SKM-1 treated with dmso at 0.1 percent for 144 hours (cell line): ENCODE results near the gene YEATS2.
A peak's percentile ranks its signal among the peaks of the same experiment; 100 is the strongest.

Experiments
- DNase-seq: peaks from one replicate; lab custom pipeline; 2025; ENCODE audit not compliant: unreplicated experiment; lab: John Stamatoyannopoulos, UW

Gene YEATS2

DNA sequence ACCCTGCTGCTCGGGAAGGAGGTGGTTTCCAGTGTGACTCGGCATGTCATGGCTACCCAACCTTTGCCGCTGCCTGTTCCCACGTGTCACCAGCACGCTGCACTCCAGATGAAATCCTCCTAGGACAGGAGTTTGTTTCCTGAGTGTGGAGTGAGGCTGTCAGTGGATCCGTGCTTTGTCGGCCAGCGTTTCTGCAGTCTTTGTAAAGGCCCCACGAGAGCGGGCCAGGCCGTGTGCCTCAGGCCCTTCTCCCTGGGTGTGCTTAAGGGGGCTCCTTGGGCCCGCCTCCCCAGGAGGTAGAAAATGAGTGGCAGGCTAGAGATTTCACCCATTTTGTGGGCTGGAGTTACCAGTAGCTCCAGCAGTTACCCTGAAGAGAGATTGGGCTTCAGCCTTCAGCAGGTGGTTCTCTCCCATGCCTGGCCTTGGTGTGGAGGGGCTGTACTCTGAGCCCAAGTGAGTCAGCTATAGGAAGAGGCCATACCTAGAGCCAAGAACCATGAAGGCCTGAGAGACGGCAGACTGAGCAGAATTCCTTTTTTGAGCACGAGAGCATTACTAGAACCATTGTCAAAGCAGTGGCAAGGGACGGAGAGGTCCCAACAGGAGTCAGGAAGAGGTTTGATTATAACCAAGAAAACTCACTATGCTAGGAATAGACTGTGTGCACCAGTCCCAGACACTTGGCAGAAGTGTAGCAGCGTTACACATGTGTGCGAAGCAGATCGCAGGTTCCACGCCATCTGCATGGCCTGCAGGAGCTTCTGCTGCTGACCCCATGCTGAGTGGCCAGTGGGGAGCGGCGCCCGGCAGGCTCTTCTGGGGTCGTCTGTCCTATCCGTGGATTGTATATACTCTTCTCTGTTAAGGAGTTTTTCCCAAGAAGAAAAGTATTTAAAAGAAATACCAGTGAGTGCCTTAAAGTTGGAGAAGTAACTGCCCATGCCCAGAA lies 113.3 kb downstream of the YEATS2 start:
- DNase-seq, result no peak

DNA sequence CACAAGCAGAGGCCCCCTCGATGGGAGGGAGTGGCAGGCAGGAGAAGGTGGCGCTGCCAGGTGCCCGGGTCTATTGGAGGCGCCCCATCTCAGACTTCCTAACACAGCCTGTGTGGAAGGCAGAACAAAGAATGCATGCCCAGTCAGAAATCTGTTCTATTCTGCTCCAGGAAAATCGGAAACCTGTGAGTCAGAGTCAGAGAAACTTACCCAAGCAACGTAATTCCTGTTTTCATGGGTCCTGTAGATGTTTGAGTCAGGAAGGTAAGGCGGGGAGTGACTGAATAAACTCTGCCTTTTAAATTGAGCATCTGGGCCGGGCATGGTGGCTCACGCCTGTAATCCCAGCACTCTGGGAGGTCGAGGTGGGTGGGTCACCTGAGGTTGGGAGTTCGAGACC lies 114.0 kb downstream of the YEATS2 start:
- DNase-seq, result no peak

DNA sequence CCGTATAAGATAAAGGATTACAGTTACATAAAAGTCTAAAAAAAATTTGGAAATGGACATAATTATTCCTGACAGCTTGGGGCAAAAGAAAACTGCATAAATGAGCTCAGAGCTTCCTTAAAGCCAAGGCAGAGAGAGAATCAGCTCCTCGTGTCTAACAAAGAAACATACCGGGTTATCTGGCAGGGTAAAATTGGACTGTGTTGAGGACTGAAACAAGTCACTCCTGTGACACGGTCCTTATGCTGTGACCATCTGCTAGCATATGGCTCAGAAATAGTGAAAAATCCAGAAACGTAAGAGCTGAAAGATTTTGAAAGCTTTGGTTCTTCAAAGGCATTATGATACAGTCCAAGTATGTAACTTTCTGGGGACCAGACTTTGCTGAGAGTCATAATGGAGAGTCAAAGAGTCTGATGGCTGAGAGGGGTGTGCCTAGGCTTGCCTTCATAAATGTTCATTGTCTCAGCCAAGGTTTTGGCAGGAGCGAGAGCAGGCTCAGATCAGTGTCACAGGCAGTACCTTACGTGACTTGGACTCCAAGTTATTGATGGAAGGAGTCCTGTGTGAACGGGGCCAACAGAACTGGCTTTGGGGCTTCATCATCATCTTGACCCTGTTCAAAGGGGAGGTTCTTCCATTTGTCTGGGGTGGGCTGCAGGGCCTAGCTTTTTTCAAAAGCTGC lies 115.3 kb downstream of the YEATS2 start:
- no peak for DNase-seq

DNA sequence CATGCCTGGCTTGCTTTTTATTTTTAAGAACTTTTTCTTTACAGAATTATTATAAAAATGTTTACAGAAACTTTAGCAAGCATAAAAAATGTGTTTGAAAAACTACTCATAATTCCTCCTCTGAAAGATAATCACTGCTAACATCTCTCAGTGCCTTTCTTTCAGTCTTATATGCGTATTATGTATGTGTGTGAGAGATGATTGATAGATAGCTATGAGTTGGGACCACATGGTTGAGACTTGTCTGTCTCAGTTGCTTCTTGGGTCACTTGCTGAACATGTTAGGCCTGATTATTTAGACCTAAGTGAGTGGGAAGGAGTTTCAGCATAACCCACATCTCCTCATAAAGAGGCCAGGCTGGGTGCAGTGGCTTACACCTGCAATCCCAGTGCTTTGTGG lies 116.6 kb downstream of the YEATS2 start:
- DNase-seq, result no peak

DNA sequence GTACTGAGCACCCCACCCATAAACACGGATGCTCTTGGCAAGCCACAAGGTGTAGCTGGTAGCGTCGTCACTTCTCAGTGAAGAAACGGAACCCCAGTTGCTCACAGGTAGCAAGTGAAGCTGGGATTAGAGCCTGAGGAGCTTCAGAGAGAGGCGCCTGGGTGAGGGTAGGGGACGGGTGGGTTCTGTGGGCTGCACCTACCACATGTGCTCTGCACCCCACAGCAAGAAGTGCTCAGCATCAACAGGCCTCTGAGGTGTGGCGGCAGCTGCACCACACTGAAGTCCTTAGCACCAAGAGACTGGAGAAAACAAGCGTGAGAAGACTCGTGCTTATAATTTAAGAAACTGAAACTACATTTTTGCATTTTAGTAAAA lies 118.0 kb downstream of the YEATS2 start:
- DNase-seq, result no peak

DNA sequence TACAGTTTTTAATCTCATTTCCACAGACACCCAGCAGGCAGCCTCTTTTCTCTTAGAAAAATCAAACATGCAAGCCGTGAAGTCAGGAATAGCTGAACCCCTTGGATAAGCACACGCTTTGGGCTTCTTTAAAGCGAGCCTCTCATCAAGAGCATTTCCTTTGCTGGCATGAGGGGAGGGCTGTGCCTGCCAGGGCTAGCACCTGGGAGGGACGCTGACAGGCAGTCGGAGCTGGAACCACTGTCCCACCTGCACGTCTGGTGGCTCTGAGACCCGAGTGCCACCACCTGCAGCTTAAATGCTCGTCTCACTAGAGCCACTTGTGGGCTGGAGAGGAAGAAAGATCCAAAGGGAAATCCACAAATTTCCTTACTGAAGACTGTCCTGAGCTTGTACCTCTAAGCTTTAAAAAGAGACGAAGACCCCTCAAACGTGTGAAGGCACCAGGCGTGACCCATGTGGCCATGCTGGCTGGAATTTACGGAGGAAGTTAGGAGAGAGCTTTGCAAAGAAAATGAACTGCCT lies 118.4 kb downstream of the YEATS2 start:
- no peak for DNase-seq

DNA sequence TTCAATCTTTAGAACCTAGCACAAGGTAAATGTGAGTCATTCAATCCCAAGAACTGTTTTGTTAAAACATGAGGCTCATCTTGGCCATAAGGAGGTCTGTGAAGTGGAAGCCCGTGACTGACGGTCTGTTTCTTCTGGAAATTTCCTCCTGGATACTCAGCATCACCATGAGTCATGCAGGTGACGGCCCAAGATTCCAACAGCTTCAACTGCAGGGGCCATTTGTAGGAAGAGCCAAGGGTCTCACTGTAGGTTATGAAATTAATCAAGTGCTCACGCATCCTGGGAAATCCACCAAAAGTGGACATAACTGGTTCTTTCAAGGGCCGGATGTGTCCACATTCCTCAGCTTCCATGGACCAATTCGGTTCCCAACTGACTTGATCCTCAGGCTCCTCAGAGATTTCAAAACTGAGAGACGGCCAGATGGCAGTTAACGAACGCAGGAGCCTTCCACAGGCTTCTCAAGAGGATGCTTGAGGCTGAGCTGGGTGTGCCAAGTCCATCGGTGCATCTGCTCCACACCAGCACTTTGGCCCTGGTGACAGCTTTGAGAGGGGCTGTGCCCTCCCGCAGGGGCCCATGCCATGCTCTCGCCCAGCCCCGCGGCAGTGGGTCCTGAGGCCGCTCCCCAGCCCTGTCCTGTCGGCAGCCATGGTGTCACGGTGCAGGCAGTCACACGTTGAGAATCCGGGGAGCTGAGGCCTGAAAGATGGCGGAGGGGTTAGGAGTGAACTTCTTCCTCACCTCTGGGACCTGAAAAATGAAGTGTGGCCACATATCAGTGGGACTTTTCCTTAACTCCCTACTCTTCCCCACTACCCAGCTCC lies 119.3 kb downstream of the YEATS2 start:
- DNase-seq, result no peak

DNA sequence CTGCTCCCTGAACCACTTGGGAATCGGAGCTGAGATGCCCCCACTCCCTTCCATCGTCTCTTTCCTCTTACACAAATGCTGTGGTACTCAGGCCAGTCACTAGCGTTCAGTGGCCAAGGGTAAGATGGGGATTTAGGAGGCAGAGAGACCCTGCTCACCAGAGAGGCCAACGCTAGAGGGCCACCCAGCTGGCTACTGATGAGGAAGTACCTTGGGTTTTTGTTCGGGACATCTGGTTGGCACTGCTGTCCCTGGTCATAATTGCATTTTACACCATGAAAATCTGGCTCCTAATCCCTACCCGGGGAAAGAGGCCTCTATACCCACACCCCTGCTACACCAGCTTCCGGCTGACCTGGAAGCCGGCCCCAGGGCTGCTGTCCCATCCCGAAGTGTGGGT lies 120.0 kb downstream of the YEATS2 start:
- DNase-seq, result no peak

DNA sequence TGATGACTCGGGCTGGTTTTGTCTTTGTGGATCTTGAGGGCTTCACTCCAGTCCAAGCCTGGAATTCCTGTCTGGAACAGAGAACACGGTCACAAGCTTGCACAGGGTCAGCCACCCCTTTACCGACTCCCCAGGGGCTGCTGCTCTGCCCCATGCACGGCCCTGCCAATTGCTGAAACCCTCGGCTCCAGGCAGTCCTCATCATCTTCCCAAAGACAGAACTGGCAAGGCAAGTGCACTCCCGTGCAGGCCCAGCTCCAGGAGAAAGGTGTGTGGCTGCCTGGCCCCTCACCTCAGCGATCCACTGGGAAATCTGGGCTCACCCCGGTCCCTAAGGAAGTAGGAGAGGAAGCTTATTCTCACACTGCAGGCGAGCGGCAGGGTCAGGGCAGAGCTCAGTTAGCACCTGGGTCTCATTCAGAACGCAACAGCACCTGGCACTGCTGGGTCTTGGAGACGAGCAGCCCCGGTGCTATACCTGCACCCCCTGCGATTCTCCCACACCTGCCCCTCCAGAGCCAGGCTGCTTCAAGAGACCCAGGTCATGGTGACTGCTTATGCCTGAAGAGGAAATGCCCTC lies 120.5 kb downstream of the YEATS2 start:
- no peak for DNase-seq

DNA sequence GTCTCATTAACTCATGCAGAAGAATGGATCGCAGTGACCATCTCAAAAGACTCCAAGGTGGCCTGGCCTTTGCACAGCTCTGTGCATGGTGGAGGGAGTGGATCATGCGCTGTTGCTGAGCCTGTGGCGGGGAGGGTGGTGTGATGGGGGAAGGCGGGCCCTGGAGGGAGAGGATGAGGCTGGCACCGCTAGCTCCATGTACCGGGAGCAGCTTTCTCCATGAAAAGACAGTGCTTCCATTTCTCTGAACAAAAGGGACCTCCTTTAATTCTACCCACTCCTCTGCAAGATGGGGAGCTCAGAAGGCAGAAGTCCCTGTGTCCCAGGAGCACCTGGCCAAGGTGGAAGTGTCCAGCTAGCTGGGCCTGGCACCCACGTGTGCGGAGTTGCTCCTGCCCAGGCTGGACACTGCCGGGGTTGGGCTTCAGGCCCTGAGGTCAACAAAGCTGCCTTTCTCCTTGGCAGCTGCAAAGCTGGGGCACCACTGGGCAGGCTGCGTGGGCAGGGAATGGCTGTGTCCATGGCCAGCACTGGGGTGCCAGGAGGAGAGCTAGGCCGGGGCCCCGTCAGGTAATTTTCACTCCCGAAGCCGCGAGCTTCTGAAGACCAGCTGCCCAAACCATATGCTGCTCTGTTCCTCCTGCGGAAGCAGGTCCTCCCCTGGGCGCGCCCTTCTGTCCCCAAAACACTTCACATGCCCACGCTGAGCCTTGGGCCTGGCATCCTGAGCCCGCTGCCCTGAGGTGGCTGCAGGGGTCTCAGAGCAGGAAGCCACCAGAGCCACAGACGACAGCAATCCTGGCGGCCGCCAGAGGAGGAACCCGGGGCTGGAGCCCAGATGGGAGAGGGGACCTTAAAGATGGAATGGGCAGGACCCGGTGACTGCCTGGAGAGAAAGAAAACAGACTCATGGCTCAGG lies 121.4 kb downstream of the YEATS2 start:
- DNase-seq, result no peak

DNA sequence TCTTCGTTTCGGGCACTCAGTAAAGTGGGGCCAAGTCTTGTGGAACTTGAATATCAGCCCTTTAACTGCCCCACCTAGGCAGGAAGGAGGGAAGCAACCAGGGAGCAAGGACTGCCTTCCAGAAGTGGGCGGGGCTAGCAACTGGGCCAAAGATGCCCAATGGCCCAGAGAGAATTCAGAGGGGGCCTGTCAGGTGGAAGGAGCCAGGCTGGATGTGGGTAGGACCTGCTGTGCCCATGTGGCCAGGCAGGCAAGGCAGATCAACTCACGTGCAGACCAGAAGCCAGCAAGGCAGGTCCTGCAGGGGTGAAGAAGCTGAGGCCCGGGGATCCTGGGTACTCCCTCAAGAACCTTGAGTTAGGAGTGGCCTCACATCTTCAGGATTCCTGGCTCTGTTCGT lies 122.2 kb downstream of the YEATS2 start:
- DNase-seq, result no peak

DNA sequence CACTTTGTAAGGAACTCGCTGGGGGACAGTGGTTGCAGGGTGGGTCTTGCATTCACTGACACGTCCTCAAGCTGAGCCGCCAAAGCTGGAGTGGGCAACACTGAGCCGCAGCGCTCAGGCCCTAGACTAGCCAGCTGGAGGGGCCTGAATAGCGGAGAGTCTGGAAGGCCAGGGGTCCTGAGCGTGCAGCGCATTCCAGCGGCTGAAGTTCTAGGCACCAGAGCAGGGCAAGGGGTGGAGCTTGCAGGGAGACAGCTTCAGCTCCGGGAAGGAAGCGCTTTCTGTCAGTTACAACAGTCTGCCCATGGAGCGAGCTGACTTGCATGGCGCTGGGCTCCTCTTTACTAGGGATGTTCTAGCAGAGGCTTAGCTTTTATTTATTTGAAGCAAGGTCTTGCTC lies 125.0 kb downstream of the YEATS2 start:
- no peak for DNase-seq

DNA sequence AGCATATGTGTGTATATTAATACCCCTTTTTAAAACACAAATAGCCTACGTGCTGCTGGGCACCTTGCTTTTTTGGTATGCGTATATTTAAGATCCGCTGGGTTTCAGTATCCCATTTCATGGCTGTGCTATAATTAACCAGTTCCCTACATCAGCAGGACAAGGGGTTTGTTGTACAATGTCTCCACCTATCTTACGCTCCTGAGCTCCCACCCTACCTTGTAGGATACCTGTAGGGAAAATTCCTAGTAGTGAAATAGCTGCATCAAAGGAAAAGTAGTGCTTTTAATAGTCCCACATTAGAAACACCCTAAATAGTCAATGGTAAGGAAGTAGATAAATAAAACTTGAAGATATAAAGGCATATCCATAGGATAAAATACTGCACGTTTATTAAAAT lies 126.4 kb downstream of the YEATS2 start:
- no peak for DNase-seq

DNA sequence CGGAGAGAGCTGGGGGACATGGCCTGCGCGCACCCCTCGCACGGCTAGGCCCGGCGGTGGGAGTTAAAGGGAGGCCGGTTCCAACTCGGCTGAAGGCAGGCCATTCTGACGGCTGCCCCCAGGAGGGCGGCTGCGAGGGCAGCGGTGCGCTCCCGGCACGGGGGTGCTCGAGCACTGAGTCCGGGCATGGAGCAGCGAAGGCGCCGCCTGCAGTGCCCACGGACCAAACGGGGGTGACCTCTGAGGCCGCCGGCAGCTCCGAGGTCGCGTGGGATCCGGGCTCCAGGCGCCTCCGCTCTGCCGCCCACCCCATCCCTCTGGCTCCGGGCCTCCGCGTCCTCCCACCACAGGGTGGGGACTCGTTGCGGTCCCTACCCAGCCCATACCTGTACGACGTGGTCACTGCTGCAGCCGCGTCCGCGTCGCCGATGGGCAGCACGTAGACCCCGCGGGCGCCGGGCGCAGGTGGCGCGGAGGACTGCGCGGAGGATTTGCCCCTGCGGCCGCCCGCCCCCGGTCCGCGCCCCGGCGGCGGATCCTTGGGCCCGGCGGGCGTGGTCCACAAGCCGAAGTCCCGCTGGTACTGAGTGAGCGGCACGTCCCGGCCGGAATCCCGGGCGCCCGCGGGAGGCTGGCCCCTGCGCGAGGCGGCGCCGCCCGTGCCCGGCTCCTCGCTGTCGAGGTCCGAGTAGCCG lies 127.3 kb downstream of the YEATS2 start:
- no peak for DNase-seq

DNA sequence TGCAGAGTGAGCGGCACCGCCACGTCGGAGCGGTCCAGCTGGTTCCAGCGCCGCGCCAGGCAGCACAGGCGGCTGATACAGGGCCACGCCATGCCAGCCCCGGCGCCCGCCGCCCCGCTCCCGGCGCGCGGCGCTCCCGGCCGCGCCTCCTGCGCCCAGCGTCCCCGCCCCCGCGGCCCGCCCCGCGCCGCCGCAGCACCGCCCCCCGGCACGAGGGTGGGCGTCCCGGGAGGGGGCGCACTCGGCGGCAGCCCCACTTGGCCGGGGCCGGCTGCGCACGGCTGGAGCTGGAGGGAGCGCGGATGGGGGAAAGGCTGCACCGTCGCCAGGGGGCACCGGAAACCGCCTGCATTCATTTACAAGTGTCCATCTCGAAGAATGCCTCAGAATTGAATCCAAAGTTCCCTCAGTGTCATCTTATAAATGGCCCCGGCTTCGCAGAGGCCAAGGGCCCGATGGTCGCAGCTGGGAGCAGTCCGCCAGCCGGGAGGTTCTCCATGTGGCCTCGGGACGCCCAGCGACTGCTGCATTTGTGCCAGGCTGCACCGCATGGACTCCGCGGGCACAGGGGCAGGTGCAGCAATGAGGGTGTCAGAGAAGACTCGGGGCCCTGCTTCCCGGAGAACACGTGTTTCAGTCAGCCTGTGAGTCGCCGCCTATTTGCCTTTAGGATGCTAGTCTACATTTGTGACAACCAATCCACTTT lies 128.0 kb downstream of the YEATS2 start, which contains the start of gene MAP6D1:
MAP6D1 (minus strand) TSS at position 122 of the 706 bp plus-strand sequence; CDS start at position 92, 30 bp downstream.
- DNase-seq, result peak; percentile 41

DNA sequence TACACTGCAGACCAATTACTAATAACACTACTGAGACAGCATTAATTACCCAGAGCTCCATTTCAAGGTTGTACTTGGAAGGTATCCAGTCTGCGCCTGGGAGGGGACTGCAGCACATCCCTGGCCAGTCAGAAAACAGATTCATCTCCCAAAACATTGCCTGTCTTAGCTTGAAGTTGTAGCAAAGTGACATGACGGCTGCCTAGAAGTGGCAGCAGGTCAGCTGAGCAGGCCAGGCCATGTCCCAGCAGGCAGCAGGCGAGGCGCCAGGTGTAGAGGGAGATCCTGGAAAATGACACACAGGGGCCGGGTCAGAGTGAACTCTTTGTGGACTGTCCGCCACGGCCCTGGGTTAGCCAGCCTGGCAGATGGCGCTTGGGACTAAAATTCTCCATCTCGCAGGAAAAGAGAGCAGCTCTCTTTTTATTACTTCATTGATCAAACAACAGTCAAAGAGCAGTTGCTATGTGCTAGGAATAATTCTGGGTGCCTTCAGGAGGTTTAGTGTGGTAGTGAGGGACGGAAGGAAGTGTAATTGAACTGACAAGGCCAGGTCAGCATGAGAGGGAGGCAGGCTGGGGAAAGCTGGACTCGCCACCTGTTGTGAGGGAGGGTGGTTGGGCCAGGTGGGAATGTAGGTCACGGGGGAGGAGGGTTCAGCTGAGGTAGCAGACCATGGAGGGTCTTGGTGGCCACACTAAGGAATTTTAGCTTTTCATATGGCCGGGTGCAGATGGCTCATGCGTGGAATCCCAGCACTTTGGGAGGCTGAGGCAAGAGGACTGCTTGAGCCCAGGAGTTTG lies 129.1 kb downstream of the YEATS2 start:
- DNase-seq, result no peak

DNA sequence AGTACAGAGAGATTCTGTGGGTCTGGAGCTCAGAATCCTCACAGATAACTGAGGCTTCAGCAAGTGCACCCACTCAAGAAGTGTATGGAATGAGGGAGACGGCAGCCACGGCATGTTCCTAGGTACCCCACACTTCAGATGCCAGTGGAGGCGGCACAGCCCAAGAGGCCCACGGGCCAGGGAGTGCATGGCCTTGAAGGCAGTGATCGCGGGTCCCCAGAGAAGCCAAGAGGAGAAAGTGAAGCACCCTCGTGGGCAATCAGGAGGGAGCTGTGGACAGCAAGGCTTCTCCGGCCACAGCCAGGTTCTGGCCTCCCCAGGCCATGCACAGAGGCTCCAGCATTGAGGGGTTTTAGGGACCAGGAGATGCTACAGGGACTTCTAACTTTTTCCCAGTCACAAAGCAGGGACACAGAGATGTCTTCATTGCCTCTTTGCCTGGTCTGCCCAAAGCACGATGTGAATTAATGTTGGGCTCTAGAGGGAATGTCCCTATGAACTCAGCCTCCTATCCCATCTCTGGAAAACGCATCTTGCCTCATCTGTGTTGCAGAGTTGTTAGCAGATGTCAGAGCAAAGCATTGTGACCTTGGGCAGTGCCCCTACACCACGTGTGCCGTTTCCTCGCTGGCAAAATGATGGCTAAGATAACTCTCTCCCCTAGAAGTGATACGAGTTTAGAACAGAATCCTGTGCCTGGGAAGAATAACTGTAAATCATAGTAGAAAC lies 130.4 kb downstream of the YEATS2 start:
- DNase-seq, result no peak
